ENCODE data around the gene ACTR3.

The ACTR3 gene

GRCh38 chr2:113985554-113986397 is 95.9 kb downstream of the ACTR3 start:
- Histone ChIP-seq H3K4me2 (ENCODE audit: low read length) (no peak overlapping the region), H3K4me1 (ENCODE audit: control insufficient read depth, insufficient read depth, low read length) (peaks cover 10% of the 10 kb centered on the region), H3K36me3 (ENCODE audit: insufficient read depth, low read length) (no peaks in the 10 kb centered on the region), H3K27me3 (ENCODE audit: control insufficient read depth, insufficient read depth, low read length) (no peaks in the 10 kb centered on the region), H3K9me3 (replicated peaks; ENCODE audit: low read length) (no peaks in the 10 kb centered on the region), H3K9ac (ENCODE audit: low read depth, low read length) (no peak overlapping the region), H3K4me3 (ENCODE audit: low read length) (no peak overlapping the region)

GRCh38 chr2:113986762-113987290 is 96.9 kb downstream of the ACTR3 start:
- no peaks in the 10 kb centered on the region for H3K27me3 ChIP-seq (ENCODE audit: control insufficient read depth, insufficient read depth, low read length)
- no peak overlapping the region for H3K4me3 ChIP-seq (ENCODE audit: low read length)
- H3K4me2 ChIP-seq (ENCODE audit: low read length), result no peak overlapping the region
- H3K36me3 ChIP-seq (ENCODE audit: insufficient read depth, low read length), result no peaks in the 10 kb centered on the region
- H3K4me1 ChIP-seq (ENCODE audit: control insufficient read depth, insufficient read depth, low read length), result peaks cover 1% of the 10 kb centered on the region
- no peak overlapping the region for H3K9ac ChIP-seq (ENCODE audit: low read depth, low read length)
- no peaks in the 10 kb centered on the region for H3K9me3 ChIP-seq (replicated peaks; ENCODE audit: low read length)

- no peak overlapping the region for H3K4me3 ChIP-seq (ENCODE audit: low read length)
- H3K4me1 ChIP-seq (ENCODE audit: control insufficient read depth, insufficient read depth, low read length), result no peaks in the 10 kb centered on the region
- no peaks in the 10 kb centered on the region for H3K27me3 ChIP-seq (ENCODE audit: control insufficient read depth, insufficient read depth, low read length)
- H3K9me3 ChIP-seq (replicated peaks; ENCODE audit: low read length), result no peaks in the 10 kb centered on the region
- no peak overlapping the region for H3K9ac ChIP-seq (ENCODE audit: low read depth, low read length)
- H3K4me2 ChIP-seq (ENCODE audit: low read length), result no peak overlapping the region
- H3K36me3 ChIP-seq (ENCODE audit: insufficient read depth, low read length), result no peaks in the 10 kb centered on the region
Measured at GRCh38 chr2:113992090-113992489, 102.2 kb downstream of the ACTR3 start.

- Histone ChIP-seq H3K36me3 (ENCODE audit: insufficient read depth, low read length) (no peaks in the 10 kb centered on the region), H3K27me3 (ENCODE audit: control insufficient read depth, insufficient read depth, low read length) (no peaks in the 10 kb centered on the region), H3K4me2 (ENCODE audit: low read length) (no peak overlapping the region), H3K4me1 (ENCODE audit: control insufficient read depth, insufficient read depth, low read length) (no peaks in the 10 kb centered on the region), H3K9me3 (replicated peaks; ENCODE audit: low read length) (no peaks in the 10 kb centered on the region), H3K9ac (ENCODE audit: low read depth, low read length) (no peak overlapping the region), H3K4me3 (ENCODE audit: low read length) (no peak overlapping the region)
Measured at GRCh38 chr2:113996671-113997594, 107.0 kb downstream of the ACTR3 start.

GRCh38 chr2:114001152-114001551 is 111.3 kb downstream of the ACTR3 start:
- H3K4me2 ChIP-seq (ENCODE audit: low read length), result no peak overlapping the region
- no peak overlapping the region for H3K9ac ChIP-seq (ENCODE audit: low read depth, low read length)
- no peaks in the 10 kb centered on the region for H3K4me1 ChIP-seq (ENCODE audit: control insufficient read depth, insufficient read depth, low read length)
- H3K4me3 ChIP-seq (ENCODE audit: low read length), result no peak overlapping the region
- H3K36me3 ChIP-seq (ENCODE audit: insufficient read depth, low read length), result no peaks in the 10 kb centered on the region
- no peaks in the 10 kb centered on the region for H3K9me3 ChIP-seq (replicated peaks; ENCODE audit: low read length)
- H3K27me3 ChIP-seq (ENCODE audit: control insufficient read depth, insufficient read depth, low read length), result no peaks in the 10 kb centered on the region

- no peaks in the 10 kb centered on the region for H3K27me3 ChIP-seq (ENCODE audit: control insufficient read depth, insufficient read depth, low read length)
- H3K36me3 ChIP-seq (ENCODE audit: insufficient read depth, low read length), result no peaks in the 10 kb centered on the region
- H3K9ac ChIP-seq (ENCODE audit: low read depth, low read length), result no peak overlapping the region
- H3K4me2 ChIP-seq (ENCODE audit: low read length), result no peak overlapping the region
- no peak overlapping the region for H3K4me3 ChIP-seq (ENCODE audit: low read length)
- H3K9me3 ChIP-seq (replicated peaks; ENCODE audit: low read length), result no peaks in the 10 kb centered on the region
- no peaks in the 10 kb centered on the region for H3K4me1 ChIP-seq (ENCODE audit: control insufficient read depth, insufficient read depth, low read length)
Measured at GRCh38 chr2:114001937-114002336, 112.0 kb downstream of the ACTR3 start.

GRCh38 chr2:114005110-114005783 is 115.4 kb downstream of the ACTR3 start:
- no peaks in the 10 kb centered on the region for H3K4me1 ChIP-seq (ENCODE audit: control insufficient read depth, insufficient read depth, low read length)
- no peaks in the 10 kb centered on the region for H3K9me3 ChIP-seq (replicated peaks; ENCODE audit: low read length)

GRCh38 chr2:114006460-114006859 is 116.6 kb downstream of the ACTR3 start:
- Histone ChIP-seq H3K4me2 (ENCODE audit: low read length) (no peak overlapping the region), H3K36me3 (ENCODE audit: insufficient read depth, low read length) (no peaks in the 10 kb centered on the region), H3K4me1 (ENCODE audit: control insufficient read depth, insufficient read depth, low read length) (no peaks in the 10 kb centered on the region), H3K9ac (ENCODE audit: low read depth, low read length) (no peak overlapping the region), H3K27me3 (ENCODE audit: control insufficient read depth, insufficient read depth, low read length) (no peaks in the 10 kb centered on the region), H3K4me3 (ENCODE audit: low read length) (no peak overlapping the region), H3K9me3 (replicated peaks; ENCODE audit: low read length) (no peaks in the 10 kb centered on the region)

More at GRCh38 chr2:114005110-114005783, 115.4 kb downstream of the ACTR3 start:
- H3K9ac ChIP-seq (ENCODE audit: low read depth, low read length), result no peak overlapping the region
- H3K27me3 ChIP-seq (ENCODE audit: control insufficient read depth, insufficient read depth, low read length), result no peaks in the 10 kb centered on the region
- H3K4me2 ChIP-seq (ENCODE audit: low read length), result no peak overlapping the region
- no peaks in the 10 kb centered on the region for H3K36me3 ChIP-seq (ENCODE audit: insufficient read depth, low read length)
- no peak overlapping the region for H3K4me3 ChIP-seq (ENCODE audit: low read length)

GRCh38 chr2:114007436-114007835 is 117.5 kb downstream of the ACTR3 start:
- Histone ChIP-seq H3K4me2 (ENCODE audit: low read length) (no peak overlapping the region), H3K9me3 (replicated peaks; ENCODE audit: low read length) (no peaks in the 10 kb centered on the region), H3K4me3 (ENCODE audit: low read length) (no peak overlapping the region), H3K27me3 (ENCODE audit: control insufficient read depth, insufficient read depth, low read length) (no peaks in the 10 kb centered on the region), H3K4me1 (ENCODE audit: control insufficient read depth, insufficient read depth, low read length) (no peaks in the 10 kb centered on the region), H3K9ac (ENCODE audit: low read depth, low read length) (no peak overlapping the region), H3K36me3 (ENCODE audit: insufficient read depth, low read length) (no peaks in the 10 kb centered on the region)

- no peak overlapping the region for H3K9ac ChIP-seq (ENCODE audit: low read depth, low read length)
- no peaks in the 10 kb centered on the region for H3K9me3 ChIP-seq (replicated peaks; ENCODE audit: low read length)
- H3K4me2 ChIP-seq (ENCODE audit: low read length), result no peak overlapping the region
- H3K36me3 ChIP-seq (ENCODE audit: insufficient read depth, low read length), result no peaks in the 10 kb centered on the region
- H3K4me3 ChIP-seq (ENCODE audit: low read length), result no peak overlapping the region
- H3K27me3 ChIP-seq (ENCODE audit: control insufficient read depth, insufficient read depth, low read length), result no peaks in the 10 kb centered on the region
- H3K4me1 ChIP-seq (ENCODE audit: control insufficient read depth, insufficient read depth, low read length), result no peaks in the 10 kb centered on the region
Measured at GRCh38 chr2:114008720-114009119, 118.8 kb downstream of the ACTR3 start.

Data from skeletal muscle satellite cell (primary cell).